GM15510 (cell line): ENCODE results near the gene CPXM1.

Source experiments
- POLR2A ChIP-seq: IDR thresholded peaks from 3 replicates; pipeline ENCODE4 v1.6.1; 2011; ENCODE audit warnings: borderline replicate concordance; ENCODE audit not compliant: insufficient read length; ENCODE audit errors: extremely low read depth

CPXM1 gene

GRCh38 chr20:2814587-2815051 is 14.2 kb upstream of the CPXM1 start, which contains the start of gene C20orf141:
Gene C20orf141, plus strand, starts transcription at chr20:2814987. Its CDS starts 198 bp downstream, at chr20:2815185.
- no peak for TF ChIP-seq POLR2A

- TF ChIP-seq POLR2A: no peak
Observed at GRCh38 chr20:2814076-2814475, 13.6 kb upstream of the CPXM1 start.

DNA sequence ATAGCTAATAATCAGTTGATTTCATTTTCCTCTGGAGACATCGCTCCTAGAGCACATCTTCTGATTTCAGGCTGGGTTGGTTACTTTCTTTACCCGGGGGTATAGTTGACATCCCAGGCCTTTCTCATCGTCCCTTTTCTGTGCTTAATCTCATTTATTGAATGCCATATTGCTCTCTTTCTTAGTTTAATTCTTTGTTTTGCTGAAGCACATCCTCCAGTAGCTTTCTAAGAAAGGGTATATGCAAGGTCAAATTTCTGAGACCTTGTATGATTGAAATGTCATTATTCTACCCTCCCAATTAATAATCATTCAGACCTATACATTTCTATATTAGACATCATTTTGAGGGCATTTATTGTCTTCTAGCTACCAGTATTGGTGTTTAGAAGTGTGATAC is 11.8 kb upstream of the CPXM1 start:
- no peak for TF ChIP-seq POLR2A

DNA sequence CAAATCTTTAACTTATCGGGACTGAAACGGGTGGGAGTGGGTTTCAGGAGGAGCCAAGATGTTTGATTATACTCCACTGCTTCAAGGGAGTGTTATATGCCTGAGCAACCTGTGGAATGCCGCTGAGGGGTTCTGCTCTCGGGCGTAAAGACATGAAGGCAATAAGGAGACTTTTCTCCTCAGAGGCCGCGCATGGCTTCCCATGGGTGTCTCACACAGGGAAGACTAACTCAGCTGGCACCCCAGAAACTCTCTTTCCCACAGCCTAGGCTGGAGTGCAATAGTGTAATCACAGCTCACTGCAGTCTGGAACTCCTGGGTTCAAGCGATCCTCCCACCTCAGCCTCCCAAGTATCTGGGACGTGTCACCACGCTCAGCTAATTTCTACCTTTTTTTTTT is 9.3 kb upstream of the CPXM1 start:
- TF ChIP-seq POLR2A: no peak

DNA sequence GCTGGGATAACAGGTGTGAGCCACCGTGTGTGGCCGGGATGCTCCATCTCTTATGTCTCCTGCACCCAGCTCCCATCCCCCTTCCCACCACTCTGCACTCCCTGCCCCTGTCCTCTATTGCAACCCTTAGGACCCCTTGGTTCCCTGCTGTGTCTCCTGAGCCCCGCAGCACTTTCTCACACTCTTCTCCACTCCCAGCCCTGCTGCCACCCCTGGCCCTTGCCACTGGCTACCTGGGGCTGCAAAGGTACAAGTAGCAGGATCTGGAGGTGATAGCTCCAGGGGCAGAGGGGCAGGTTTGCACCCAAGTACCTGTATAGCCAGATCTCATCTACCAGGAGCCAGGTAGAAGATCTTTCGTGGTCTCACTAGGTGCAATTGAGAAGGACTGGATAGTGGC is 6.6 kb upstream of the CPXM1 start:
- no peak for TF ChIP-seq POLR2A

DNA sequence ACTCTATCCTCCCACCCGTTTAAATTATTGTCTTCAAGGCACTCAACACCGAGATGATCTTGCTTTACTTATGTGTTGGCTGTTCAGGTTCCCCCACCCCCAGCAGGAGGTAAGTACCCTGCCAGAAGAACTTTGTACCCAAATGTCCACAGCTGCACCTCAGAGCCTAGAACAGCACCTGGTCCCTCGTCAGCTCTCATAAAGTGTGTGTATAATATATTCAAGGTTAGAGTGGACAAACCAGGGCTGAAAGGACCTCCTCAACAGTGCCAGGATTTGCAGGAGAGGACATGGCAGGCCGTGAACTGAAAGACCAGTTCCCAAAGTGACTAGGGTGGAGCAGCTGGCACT is 5.9 kb upstream of the CPXM1 start:
- TF ChIP-seq POLR2A: no peak

- TF ChIP-seq POLR2A: no peak
Observed at GRCh38 chr20:2805689-2806350, 5.4 kb upstream of the CPXM1 start.

DNA sequence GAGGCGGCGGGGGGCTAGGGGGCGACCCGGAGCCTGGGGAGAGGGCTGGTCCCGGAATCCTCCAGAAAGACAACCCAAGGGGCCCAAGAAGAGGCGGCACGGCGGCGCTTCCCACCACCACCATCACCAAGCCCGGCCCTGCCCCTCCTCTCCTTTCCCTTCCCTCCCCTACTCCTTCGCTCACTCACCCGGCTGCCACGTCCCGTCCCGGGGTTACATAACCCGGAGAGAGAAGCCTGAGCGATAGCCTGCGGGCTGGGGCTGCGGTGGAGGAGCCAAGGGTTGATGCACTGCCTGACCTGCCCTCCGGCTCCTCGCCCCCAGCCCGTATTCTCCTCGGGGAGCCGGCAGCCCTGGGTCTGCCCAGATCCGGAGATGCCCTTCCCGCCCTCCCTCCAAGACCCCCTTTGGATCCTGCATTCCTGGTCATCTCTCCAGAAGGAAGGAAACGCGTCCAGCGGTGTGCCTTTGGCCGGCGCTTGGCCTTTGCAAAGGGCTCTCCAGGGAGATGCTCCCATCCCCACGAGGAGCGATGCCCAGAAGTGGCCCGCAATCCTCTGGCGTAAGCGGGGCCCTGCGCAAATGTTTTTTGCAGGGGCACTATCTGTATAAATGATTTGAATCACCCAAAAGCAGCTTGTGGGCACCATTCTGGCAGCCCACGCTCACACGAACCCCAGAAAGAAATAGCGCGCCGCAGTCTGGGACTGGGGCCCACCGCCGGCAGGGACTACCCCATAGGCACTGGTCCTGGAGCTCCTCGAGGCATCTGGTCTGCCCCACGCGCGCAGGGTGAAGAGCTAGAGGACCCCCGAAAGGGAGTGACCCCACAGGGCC is 4.6 kb upstream of the CPXM1 start:
- no peak for TF ChIP-seq POLR2A

- TF ChIP-seq POLR2A: no peak
Observed at GRCh38 chr20:2804041-2804828, 3.8 kb upstream of the CPXM1 start.

DNA sequence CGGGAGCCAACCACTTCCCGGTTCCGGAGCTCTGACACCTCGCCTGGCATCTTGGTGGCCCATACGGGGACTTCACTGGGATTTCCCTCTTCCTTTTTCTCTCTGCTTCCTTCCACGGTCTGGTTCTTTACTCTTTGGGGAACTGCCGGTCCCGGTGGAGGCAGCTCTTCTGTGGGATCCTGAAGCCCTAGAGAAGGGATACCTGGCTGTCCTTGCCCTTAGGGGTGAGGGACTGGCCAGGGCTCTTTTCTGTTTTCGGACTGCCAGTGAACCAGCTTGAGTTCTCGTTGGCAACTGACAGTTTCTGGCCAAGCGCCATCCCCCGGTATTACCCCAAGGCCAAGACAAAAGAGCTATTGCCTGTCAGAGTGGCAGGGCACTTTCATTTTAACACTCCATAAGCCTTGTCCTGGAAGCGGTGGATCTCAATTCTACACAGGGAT is 880 bp upstream of the CPXM1 start:
- TF ChIP-seq POLR2A: no peak

GRCh38 chr20:2799688-2800520 is 523 bp downstream of the CPXM1 start:
- TF ChIP-seq POLR2A: no peak

DNA sequence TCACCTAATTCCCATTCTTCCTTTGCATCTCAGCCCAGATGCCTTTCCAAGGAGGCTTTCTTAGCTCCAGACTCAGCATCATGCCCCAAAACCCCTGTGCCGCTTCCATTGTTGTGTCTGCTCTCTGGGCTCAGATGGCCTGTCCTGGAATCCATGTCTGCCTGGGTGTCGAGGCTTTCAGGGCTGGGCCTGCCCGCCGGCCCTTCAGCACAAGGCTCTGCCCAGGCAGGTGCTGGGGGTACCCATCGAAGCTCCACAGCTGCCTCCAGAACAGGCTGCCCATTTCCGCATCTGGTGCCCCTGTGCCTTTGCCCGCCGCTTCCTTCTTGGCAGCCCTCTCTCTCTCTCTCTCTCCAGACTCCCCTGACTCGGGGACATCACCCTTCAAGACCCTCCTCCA is 1.2 kb downstream of the CPXM1 start:
- TF ChIP-seq POLR2A: no peak

DNA sequence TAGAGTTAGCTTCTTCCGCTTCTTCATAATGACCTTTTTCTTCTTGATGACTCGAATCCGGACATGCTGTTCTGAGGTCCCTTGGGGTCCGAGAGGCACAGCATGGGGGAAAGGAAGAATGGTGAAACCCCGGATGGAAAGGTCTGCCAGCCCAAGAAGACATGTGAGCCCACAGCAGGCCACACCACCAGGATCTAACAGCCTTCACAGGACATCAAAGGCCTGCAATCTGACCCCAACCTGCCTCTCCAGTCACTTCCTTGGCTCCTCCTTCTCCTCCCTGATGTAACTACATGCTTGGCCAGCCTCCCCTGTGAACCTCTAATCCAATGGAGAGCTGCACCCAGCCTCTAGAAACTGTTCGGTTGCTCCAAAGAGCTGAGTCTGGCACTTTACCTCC is 1.6 kb downstream of the CPXM1 start:
- TF ChIP-seq POLR2A: no peak

DNA sequence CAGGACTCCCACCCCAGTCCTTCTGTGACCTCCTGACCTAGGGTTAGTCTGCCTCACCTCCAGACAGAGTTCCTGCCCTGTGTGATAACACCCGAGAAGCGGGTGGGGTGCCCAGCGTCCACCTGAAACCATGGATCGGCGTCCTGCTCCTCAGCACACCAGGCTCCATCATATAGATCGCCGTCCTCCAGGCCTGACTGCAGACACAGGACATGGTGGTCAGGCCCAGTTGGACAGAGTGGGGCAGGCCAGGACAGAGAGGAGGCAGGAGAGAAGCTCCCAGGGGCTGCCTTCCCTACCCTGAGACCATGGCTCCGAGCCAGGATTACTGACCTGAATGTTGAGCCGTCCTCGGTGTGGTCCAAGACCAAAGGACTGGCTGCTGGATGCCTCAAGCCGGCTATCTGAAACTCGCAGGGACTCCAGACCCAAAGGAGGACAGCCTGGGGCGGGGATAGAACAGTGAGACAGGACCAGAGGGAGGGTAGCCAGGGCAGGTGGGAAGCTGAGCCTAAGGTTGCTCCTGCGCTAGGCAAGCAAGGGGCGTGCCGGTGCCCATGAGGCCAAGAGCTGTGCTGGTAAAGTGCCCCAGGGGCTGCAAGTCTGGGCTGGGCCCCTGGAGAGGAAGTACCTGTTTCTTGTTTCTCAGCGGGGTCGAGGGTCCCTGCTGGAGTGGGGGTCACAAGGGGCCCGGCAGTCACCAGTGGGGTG is 2.2 kb downstream of the CPXM1 start:
- no peak for TF ChIP-seq POLR2A

- no peak for TF ChIP-seq POLR2A
Observed at GRCh38 chr20:2797136-2797983, 3.1 kb downstream of the CPXM1 start.
